Nephron (organoid): Measurements from ENCODE around the gene PKNOX2.

ENCODE experiments used
- H3K27ac Mint-ChIP-seq, 3 experiments: 2 replicates each; pipeline ENCODE4 v1.8.0; 2020; ENCODE audit warnings: mixed read lengths in 3 of 3, mild to moderate bottlenecking in 2 of 3, moderate library complexity in 1 of 3
- H3K27me3 Mint-ChIP-seq: 2 replicates; pipeline ENCODE4 v1.8.0; 2021; ENCODE audit warnings: low read depth, mild to moderate bottlenecking, moderate library complexity, mixed read lengths
- H3K36me3 Mint-ChIP-seq: 2 replicates; pipeline ENCODE4 v1.8.0; 2020; ENCODE audit warnings: low read depth, mixed read lengths
- H3K4me1 Mint-ChIP-seq: 2 replicates; pipeline ENCODE4 v1.8.0; 2020; ENCODE audit warnings: mixed read lengths
- H3K4me3 Mint-ChIP-seq, 3 experiments: 2 replicates each; pipeline ENCODE4 v1.8.0; 2020; ENCODE audit warnings: mild to moderate bottlenecking in 3 of 3, mixed read lengths in 3 of 3, moderate library complexity in 2 of 3
- H3K9me3 Mint-ChIP-seq: 2 replicates; pipeline ENCODE4 v1.8.0; 2020; ENCODE audit warnings: mixed read lengths
- TF ChIP-seq, protein P1 (sequence below), 3 experiments: fragments of 200-600 bp; sonication (generic); IDR thresholded peaks; one replicate each; pipeline ENCODE4 v1.5.0; 2021; ENCODE audit warnings: antibody characterized with exemption in 3 of 3; ENCODE audit not compliant: unreplicated experiment in 3 of 3

PKNOX2 gene

DNA sequence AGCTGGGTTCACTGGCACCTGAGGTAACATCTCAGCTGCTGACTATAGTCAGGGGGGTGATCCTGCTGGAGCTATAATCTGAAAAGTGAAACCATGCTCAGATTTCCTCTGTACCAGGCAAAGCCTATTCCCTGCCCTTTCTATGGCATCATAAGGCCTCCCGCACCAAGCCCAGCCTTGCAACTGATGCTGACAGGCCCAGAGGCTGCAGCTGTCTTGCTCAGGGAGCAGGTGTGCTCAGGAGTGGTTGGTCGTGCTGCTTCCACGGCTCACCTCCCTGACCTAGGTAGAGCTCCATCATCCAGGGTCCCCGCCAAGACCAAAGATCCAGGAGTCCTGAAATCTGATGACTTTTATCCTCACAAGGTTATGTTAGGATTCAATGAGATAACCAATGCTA, 209.8 kb downstream of the PKNOX2 start:
- TF ChIP-seq, protein P1, sequence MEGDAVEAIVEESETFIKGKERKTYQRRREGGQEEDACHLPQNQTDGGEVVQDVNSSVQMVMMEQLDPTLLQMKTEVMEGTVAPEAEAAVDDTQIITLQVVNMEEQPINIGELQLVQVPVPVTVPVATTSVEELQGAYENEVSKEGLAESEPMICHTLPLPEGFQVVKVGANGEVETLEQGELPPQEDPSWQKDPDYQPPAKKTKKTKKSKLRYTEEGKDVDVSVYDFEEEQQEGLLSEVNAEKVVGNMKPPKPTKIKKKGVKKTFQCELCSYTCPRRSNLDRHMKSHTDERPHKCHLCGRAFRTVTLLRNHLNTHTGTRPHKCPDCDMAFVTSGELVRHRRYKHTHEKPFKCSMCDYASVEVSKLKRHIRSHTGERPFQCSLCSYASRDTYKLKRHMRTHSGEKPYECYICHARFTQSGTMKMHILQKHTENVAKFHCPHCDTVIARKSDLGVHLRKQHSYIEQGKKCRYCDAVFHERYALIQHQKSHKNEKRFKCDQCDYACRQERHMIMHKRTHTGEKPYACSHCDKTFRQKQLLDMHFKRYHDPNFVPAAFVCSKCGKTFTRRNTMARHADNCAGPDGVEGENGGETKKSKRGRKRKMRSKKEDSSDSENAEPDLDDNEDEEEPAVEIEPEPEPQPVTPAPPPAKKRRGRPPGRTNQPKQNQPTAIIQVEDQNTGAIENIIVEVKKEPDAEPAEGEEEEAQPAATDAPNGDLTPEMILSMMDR (IDR thresholded peaks at IDR 0.05; ENCODE audit: unreplicated experiment in 3 of 3): no peak
- Mint-ChIP-seq H3K4me1 (peaks cover 89% of the 10 kb centered on the region), H3K9me3 (no peaks in the 10 kb centered on the region), H3K4me3 (no peak overlapping the region), H3K27me3 (peaks cover 18% of the 10 kb centered on the region), H3K27ac (peak overlapping the region; percentile 83 to 92 (median 90)), H3K36me3 (peaks cover 13% of the 10 kb centered on the region)

- Mint-ChIP-seq H3K9me3 (no peaks in the 10 kb centered on the region), H3K4me3 (peak overlapping the region in 2 of 3 experiments; percentile 46 to 52)
Measured at GRCh38 chr11:125375146-125375545, 210.6 kb downstream of the PKNOX2 start.

DNA sequence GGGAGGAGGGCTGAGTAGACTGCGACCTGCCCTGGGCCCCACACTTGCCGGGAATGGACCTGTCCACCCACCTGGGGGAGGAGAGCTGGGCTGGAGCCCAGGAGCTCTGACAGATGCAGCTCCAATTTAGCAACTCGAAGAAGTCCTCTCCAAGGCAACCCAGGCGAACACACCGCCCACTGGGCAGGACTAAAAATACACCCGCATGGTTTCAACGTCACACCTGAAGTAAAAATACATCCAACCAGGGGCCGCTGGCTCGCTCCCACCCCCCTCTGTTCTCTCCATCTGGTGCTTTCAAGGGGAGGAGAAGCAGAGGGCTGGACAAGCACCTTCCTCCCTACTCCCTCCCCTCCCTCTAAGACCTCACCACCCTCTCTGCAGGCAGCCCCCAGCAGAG, 211.6 kb downstream of the PKNOX2 start:
- peak overlapping the region; percentile 83 to 90 (median 87) for H3K27ac Mint-ChIP-seq
- peak overlapping the region in 2 of 3 experiments; percentile 35 to 67 for H3K4me3 Mint-ChIP-seq
- TF ChIP-seq, protein P1 (IDR thresholded peaks at IDR 0.05; ENCODE audit: unreplicated experiment in 3 of 3): peak in 1 of 3 experiments; percentile 17
- peaks cover 11% of the 10 kb centered on the region for H3K27me3 Mint-ChIP-seq
- peaks cover 92% of the 10 kb centered on the region for H3K4me1 Mint-ChIP-seq
- peaks cover 5% of the 10 kb centered on the region for H3K36me3 Mint-ChIP-seq
- no peaks in the 10 kb centered on the region for H3K9me3 Mint-ChIP-seq

More at GRCh38 chr11:125375146-125375545, 210.6 kb downstream of the PKNOX2 start:
- H3K27me3 Mint-ChIP-seq: peaks cover 15% of the 10 kb centered on the region
- peaks cover 93% of the 10 kb centered on the region for H3K4me1 Mint-ChIP-seq
- TF ChIP-seq, protein P1 (IDR thresholded peaks at IDR 0.05; ENCODE audit: unreplicated experiment in 3 of 3): no peak
- H3K36me3 Mint-ChIP-seq: peaks cover 10% of the 10 kb centered on the region
- H3K27ac Mint-ChIP-seq: peak overlapping the region; percentile 83 to 92 (median 90)

GRCh38 chr11:125376856-125377255, 212.3 kb downstream of the PKNOX2 start:
- Mint-ChIP-seq H3K27me3 (peaks cover 10% of the 10 kb centered on the region), H3K9me3 (no peaks in the 10 kb centered on the region), H3K4me3 (no peak overlapping the region), H3K4me1 (peaks cover 93% of the 10 kb centered on the region), H3K27ac (peak overlapping the region in 2 of 3 experiments; percentile 83 to 87), H3K36me3 (peaks cover 5% of the 10 kb centered on the region)
- TF ChIP-seq, protein P1 (IDR thresholded peaks at IDR 0.05; ENCODE audit: unreplicated experiment in 3 of 3): no peak

DNA sequence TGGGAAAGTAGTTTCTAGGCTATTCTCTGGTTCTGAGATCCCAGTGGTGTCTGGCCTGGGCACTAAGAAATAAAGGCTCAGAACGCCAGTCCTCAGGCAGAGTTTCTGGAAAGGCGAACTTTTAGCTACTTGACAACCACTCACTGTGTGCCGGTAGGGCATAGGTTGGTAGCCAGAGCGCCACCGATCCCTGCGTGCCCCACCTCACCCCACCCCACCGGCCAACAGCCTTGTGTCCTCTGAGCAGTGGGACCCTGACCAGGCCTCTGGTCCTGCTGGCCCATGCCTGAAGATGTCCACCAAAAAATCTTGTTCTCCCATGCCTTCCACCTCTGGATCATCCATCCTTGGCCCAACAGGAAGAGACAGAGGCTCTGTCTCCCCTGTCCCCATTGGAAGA, 213.5 kb downstream of the PKNOX2 start:
- H3K4me3 Mint-ChIP-seq: no peak overlapping the region

GRCh38 chr11:125378571-125378970, 214.0 kb downstream of the PKNOX2 start:
- no peaks in the 10 kb centered on the region for H3K9me3 Mint-ChIP-seq
- H3K27ac Mint-ChIP-seq: peak overlapping the region in 2 of 3 experiments; percentile 69 to 76
- peaks cover 5% of the 10 kb centered on the region for H3K36me3 Mint-ChIP-seq
- TF ChIP-seq, protein P1 (IDR thresholded peaks at IDR 0.05; ENCODE audit: unreplicated experiment in 3 of 3): no peak
- peaks cover 88% of the 10 kb centered on the region for H3K4me1 Mint-ChIP-seq
- no peak overlapping the region for H3K4me3 Mint-ChIP-seq
- H3K27me3 Mint-ChIP-seq: peaks cover 7% of the 10 kb centered on the region

More for the DNA sequence above, 213.5 kb downstream of the PKNOX2 start:
- TF ChIP-seq, protein P1 (IDR thresholded peaks at IDR 0.05; ENCODE audit: unreplicated experiment in 3 of 3): no peak
- H3K4me1 Mint-ChIP-seq: peaks cover 93% of the 10 kb centered on the region
- peaks cover 5% of the 10 kb centered on the region for H3K36me3 Mint-ChIP-seq
- H3K27ac Mint-ChIP-seq: no peak overlapping the region
- H3K9me3 Mint-ChIP-seq: no peaks in the 10 kb centered on the region
- peaks cover 7% of the 10 kb centered on the region for H3K27me3 Mint-ChIP-seq
